ENCODE results near the gene CFAP61.

CFAP61 gene

DNA sequence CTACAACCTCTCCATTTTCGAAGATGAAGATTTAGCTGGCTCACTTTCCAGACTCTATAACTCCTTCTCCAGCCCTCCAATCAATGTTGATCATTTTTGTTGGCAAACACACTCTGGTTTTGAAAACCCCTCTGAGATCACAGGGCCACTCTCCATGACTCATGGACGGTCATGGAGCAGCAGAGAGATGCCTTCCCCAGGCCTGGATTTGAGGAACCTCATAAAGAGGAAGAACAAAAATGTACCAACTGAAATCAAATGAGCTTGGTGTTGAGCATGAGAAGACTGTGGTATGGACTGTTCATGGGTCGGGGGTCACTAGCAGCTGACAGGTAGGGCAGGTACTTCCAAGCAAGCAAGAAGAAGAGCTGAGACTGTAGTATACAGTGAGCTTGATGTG lies 202.8 kb downstream of the CFAP61 start:
- TF ChIP-seq, protein P1, sequence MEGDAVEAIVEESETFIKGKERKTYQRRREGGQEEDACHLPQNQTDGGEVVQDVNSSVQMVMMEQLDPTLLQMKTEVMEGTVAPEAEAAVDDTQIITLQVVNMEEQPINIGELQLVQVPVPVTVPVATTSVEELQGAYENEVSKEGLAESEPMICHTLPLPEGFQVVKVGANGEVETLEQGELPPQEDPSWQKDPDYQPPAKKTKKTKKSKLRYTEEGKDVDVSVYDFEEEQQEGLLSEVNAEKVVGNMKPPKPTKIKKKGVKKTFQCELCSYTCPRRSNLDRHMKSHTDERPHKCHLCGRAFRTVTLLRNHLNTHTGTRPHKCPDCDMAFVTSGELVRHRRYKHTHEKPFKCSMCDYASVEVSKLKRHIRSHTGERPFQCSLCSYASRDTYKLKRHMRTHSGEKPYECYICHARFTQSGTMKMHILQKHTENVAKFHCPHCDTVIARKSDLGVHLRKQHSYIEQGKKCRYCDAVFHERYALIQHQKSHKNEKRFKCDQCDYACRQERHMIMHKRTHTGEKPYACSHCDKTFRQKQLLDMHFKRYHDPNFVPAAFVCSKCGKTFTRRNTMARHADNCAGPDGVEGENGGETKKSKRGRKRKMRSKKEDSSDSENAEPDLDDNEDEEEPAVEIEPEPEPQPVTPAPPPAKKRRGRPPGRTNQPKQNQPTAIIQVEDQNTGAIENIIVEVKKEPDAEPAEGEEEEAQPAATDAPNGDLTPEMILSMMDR (IDR thresholded peaks at IDR 0.05; ENCODE audit: low read depth, low read length), result no peak
- no peaks in the 10 kb centered on the region for H3K27me3 ChIP-seq (ENCODE audit: insufficient read depth, low read depth, severe bottlenecking)
- no peak overlapping the region for H3K27ac ChIP-seq
- H3K4me3 ChIP-seq (ENCODE audit: low read depth, low read length), result no peak overlapping the region
- no peak for DNase-seq
- H3K36me3 ChIP-seq, result no peaks in the 10 kb centered on the region
- H3K9me3 ChIP-seq (ENCODE audit: severe bottlenecking), result no peaks in the 10 kb centered on the region

DNA sequence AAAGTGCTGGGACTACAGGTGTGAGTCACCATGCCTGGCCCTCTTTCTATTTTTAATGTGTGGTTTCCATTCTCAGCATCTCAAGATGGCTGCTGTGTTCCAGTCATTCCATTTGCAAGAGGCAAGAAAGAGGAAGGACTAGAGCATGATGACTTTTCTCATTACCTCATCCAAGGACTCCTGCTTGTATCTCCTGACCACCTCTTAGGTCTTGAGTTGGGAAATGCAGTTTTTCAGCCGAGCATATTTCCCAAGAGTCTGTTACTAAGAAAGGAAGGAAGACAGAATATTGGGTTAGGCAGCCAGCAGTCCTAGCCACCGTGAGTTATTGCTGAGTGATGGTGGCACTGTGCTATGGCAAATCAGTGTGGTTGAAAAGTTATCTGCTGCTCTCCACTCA lies 207.2 kb downstream of the CFAP61 start:
- Histone ChIP-seq H3K36me3 (no peaks in the 10 kb centered on the region), H3K27me3 (ENCODE audit: insufficient read depth, low read depth, severe bottlenecking) (no peaks in the 10 kb centered on the region), H3K4me3 (ENCODE audit: low read depth, low read length) (no peak overlapping the region), H3K27ac (no peak overlapping the region), H3K9me3 (ENCODE audit: severe bottlenecking) (no peaks in the 10 kb centered on the region)
- DNase-seq, result no peak
- TF ChIP-seq, protein P1 (IDR thresholded peaks at IDR 0.05; ENCODE audit: low read depth, low read length), result no peak

DNA sequence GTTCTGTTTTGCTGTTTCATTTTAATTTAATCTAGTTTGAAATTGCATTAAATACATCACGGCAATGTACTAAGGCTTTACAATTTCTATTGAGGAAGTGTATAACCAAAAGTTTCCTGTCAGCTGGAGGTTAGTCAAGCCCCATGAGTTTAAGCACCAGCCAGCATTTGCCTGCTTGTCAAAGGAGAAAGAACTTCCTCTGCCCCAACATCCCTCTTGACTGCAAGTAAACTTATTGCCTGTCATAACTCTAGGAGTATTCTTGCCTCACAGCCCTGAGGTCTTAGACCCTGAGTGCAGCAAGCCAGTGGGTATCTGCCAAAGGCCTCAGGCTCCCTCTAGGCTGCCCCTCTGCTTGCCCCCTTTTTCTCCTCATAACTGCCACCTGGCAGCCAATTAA lies 208.8 kb downstream of the CFAP61 start:
- Histone ChIP-seq H3K9me3 (ENCODE audit: severe bottlenecking) (no peaks in the 10 kb centered on the region), H3K36me3 (no peaks in the 10 kb centered on the region), H3K27me3 (ENCODE audit: insufficient read depth, low read depth, severe bottlenecking) (no peaks in the 10 kb centered on the region), H3K27ac (no peak overlapping the region), H3K4me3 (ENCODE audit: low read depth, low read length) (no peak overlapping the region)
- DNase-seq, result no peak
- TF ChIP-seq, protein P1 (IDR thresholded peaks at IDR 0.05; ENCODE audit: low read depth, low read length), result no peak

DNA sequence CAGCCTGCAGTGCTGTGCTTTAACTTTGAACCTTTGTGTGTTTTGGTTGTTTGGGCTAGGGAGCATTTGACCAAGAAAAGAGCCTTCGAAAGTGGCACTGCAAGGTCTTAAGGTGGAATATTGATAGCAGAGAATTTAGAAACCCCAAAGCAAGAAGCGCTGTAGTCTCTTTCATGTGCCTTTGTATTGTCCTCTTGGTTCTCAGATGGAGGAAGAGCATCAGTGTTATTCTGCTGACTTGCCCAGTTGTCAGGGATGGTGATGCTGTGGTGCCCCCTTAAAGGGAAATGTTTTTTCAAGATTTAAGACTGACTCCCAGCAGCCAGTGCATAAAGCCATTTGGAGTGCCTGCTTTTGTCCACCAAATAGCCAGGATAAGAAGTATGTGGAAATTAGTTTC lies 212.9 kb downstream of the CFAP61 start:
- Histone ChIP-seq H3K9me3 (ENCODE audit: severe bottlenecking) (no peaks in the 10 kb centered on the region), H3K36me3 (no peaks in the 10 kb centered on the region), H3K4me3 (ENCODE audit: low read depth, low read length) (no peak overlapping the region), H3K27ac (no peak overlapping the region), H3K27me3 (ENCODE audit: insufficient read depth, low read depth, severe bottlenecking) (no peaks in the 10 kb centered on the region)
- no peak for DNase-seq
- TF ChIP-seq, protein P1 (IDR thresholded peaks at IDR 0.05; ENCODE audit: low read depth, low read length), result no peak

DNA sequence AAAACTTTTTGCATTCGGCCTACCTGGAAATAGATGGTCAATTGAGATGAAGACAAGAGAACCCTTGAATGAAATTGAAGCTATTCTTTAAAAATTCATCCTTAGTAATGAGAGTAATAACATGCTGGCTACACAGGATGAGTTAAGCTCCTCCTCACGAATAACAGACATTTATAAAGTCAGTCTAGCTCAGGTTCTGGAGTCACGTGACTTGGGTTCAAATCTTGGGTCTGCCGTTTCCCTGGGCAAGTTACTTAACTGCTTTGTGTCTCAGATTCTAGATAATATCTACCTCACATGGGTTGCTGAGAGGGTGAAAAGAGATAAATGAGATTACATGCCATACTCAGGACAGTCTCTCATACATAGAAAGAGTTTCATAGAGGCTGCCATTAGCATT lies 214.2 kb downstream of the CFAP61 start:
- DNase-seq, result no peak
- TF ChIP-seq, protein P1 (IDR thresholded peaks at IDR 0.05; ENCODE audit: low read depth, low read length), result no peak
- Histone ChIP-seq H3K4me3 (ENCODE audit: low read depth, low read length) (no peak overlapping the region), H3K27ac (no peak overlapping the region), H3K9me3 (ENCODE audit: severe bottlenecking) (no peaks in the 10 kb centered on the region), H3K27me3 (ENCODE audit: insufficient read depth, low read depth, severe bottlenecking) (no peaks in the 10 kb centered on the region), H3K36me3 (no peaks in the 10 kb centered on the region)

DNA sequence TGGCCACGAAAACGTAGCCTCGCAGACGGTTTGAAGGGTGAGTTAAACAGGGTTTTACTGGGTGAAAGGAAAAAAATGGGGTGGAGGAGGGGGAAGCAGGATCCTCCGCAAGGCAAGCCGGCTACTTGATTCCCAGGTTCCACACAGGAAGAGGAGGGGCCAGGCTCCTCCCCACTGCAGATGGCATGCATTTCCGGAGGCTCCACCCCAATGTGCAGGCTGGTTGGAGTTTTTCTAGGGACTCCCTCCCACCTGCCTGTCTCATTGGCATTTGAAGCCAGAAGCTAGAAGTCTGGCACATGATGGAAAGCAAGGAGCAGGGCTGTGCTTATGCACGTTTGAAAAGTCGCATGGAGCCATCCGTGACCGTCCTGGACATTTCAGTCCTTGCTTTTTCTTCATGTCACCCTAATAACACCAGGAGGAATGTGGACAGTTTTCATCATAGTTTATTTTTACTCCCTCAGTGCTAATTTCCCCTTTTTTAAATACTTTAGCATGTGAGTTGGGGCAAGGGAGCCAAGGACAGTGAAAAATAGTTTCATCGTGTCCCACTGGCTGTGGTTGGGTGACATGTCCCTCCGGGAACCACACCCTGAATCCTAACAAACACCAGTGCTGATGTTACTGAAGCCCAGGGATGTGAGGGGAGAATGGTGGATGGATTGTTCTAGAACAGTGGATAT lies 215.5 kb downstream of the CFAP61 start:
- no peaks in the 10 kb centered on the region for H3K27me3 ChIP-seq (ENCODE audit: insufficient read depth, low read depth, severe bottlenecking)
- no peak for DNase-seq
- no peaks in the 10 kb centered on the region for H3K9me3 ChIP-seq (ENCODE audit: severe bottlenecking)
- H3K27ac ChIP-seq, result no peak overlapping the region
- no peaks in the 10 kb centered on the region for H3K36me3 ChIP-seq
- no peak overlapping the region for H3K4me3 ChIP-seq (ENCODE audit: low read depth, low read length)
- TF ChIP-seq, protein P1 (IDR thresholded peaks at IDR 0.05; ENCODE audit: low read depth, low read length), result no peak
